WTC11 (cell line): Measurements from ENCODE around the gene ZACN. TPM values are rescaled to one million over a fixed set of nuclear protein-coding genes. Genes with fewer than 3 reads are reported as not detected.
A peak's percentile ranks its signal among the peaks of the same experiment; 100 is the strongest.

Experiments used
- ATAC-seq: fragments of 200-7000 bp; cut with Tn5 transposase; 2 replicates; pipeline ENCODE4 v1.10.0; 2021; ENCODE audit warnings: mild to moderate bottlenecking, moderate library complexity
- CTCF ChIA-PET: fragments of 300-600 bp; sonication (Branson Sonifier 250); formaldehyde crosslinking; loops from one replicate; lab custom pipeline; 2021; ENCODE audit warnings: antibody characterized with exemption; lab: Charles Lee
- POLR2A ChIA-PET: fragments of 350-600 bp; sonication (Branson Sonifier 250); formaldehyde crosslinking; loops from one replicate; lab custom pipeline; 2021; ENCODE audit warnings: antibody characterized with exemption; lab: Charles Lee
- DNase-seq: peaks from one replicate; pipeline ENCODE4 v3.0.0; 2021; ENCODE audit warnings: low spot score
- H3K27ac Mint-ChIP-seq: 2 replicates; pipeline ENCODE4 v1.8.0; 2021; ENCODE audit warnings: mixed read lengths
- H3K27me3 Mint-ChIP-seq: 2 replicates; pipeline ENCODE4 v1.8.0; 2021; ENCODE audit warnings: low read depth, mild to moderate bottlenecking, moderate library complexity, mixed read lengths
- H3K36me3 Mint-ChIP-seq: 2 replicates; pipeline ENCODE4 v1.8.0; 2021; ENCODE audit warnings: mixed read lengths
- H3K4me1 Mint-ChIP-seq: 2 replicates; pipeline ENCODE4 v1.8.0; 2022; ENCODE audit warnings: mixed read lengths
- H3K4me3 Mint-ChIP-seq: 2 replicates; pipeline ENCODE4 v1.8.0; 2021; ENCODE audit warnings: mild to moderate bottlenecking, moderate library complexity, mixed read lengths
- H3K9me3 Mint-ChIP-seq: 2 replicates; pipeline ENCODE4 v1.8.0; 2021; ENCODE audit warnings: mixed read lengths
- CREM ChIP-seq: sonication (generic); formaldehyde crosslinking; IDR thresholded peaks from 2 replicates; pipeline ENCODE4 v1.8.1; 2022; ENCODE audit warnings: mild to moderate bottlenecking, missing genetic modification reagents, moderate library complexity
- ERG ChIP-seq: fragments of 250-450 bp; sonication (Bioruptor Pico); IDR thresholded peaks from 2 replicates; pipeline ENCODE4 v1.8.0; 2021; ENCODE audit warnings: mild to moderate bottlenecking
- ETV6 ChIP-seq: sonication (generic); formaldehyde crosslinking; IDR thresholded peaks from 2 replicates; pipeline ENCODE4 v1.8.1; 2022; ENCODE audit warnings: mild to moderate bottlenecking, missing genetic modification reagents
- MXD4 ChIP-seq: fragments of 250-450 bp; sonication (Bioruptor Pico); IDR thresholded peaks from 2 replicates; pipeline ENCODE4 v1.8.0; 2021; ENCODE audit warnings: mild to moderate bottlenecking, moderate library complexity, borderline replicate concordance
- NFE2L1 ChIP-seq: sonication (generic); formaldehyde crosslinking; IDR thresholded peaks from 2 replicates; pipeline ENCODE4 v1.8.1; 2023; ENCODE audit warnings: missing genetic modification reagents
- ZBTB43 ChIP-seq: sonication (generic); formaldehyde crosslinking; IDR thresholded peaks from 2 replicates; pipeline ENCODE4 v1.8.1; 2023; ENCODE audit warnings: mild to moderate bottlenecking, missing genetic modification reagents
- ZMAT4 ChIP-seq: fragments of 250-450 bp; sonication (Bioruptor Pico); IDR thresholded peaks from 2 replicates; pipeline ENCODE4 v1.9.0; 2021; ENCODE audit warnings: mild to moderate bottlenecking
- ZNF219 ChIP-seq: sonication (generic); formaldehyde crosslinking; IDR thresholded peaks from 2 replicates; pipeline ENCODE4 v1.8.0; 2023; ENCODE audit warnings: missing genetic modification reagents, mild to moderate bottlenecking, borderline replicate concordance
- ZNF263 ChIP-seq: sonication (generic); formaldehyde crosslinking; IDR thresholded peaks from 2 replicates; pipeline ENCODE4 v1.8.1; 2022; ENCODE audit warnings: low read depth, mild to moderate bottlenecking, moderate library complexity, missing genetic modification reagents
- ZNF281 ChIP-seq: sonication (generic); formaldehyde crosslinking; IDR thresholded peaks from 2 replicates; pipeline ENCODE4 v1.8.0; 2023; ENCODE audit warnings: mild to moderate bottlenecking, missing genetic modification reagents
- ZNF512 ChIP-seq: sonication (generic); formaldehyde crosslinking; IDR thresholded peaks from 2 replicates; pipeline ENCODE4 v1.8.1; 2022; ENCODE audit warnings: missing genetic modification reagents, borderline replicate concordance
- ZNF671 ChIP-seq: fragments of 250-450 bp; sonication (Bioruptor Pico); IDR thresholded peaks from 2 replicates; pipeline ENCODE4 v1.8.0; 2021; ENCODE audit warnings: mild to moderate bottlenecking
- total RNA-seq: library from RNA; stranded (reverse); gene quantifications from 3 replicates; pipeline ENCODE4 v1.2.3, GENCODE V29; 2021

ZACN gene
- total RNA-seq, 1 experiment from 2014 or later, result 0.28 TPM

GRCh38 chr17:76122431-76123190 lies 43.6 kb downstream of the ZACN start:
- H3K9me3 Mint-ChIP-seq, result no peaks in the 10 kb centered on the region
- peak overlapping the region; percentile 19; the same call in 1 of the 2 replicates for H3K27ac Mint-ChIP-seq
- POLR2A ChIA-PET, result interaction anchor here (0.5 to 2.2 kb wide), 2 partner anchors 9 to 146 kb away, joined by 5 to 17 read pairs; no protein-coding TSS in a partner anchor
- H3K4me3 Mint-ChIP-seq, result no peak overlapping the region; the same call in 1 of the 2 replicates
- DNase-seq (no peak), ATAC-seq (no peak)
- no peaks in the 10 kb centered on the region; the same call in none of the 2 replicates for H3K27me3 Mint-ChIP-seq
- CTCF ChIA-PET, result interaction anchor here (0.9 to 10.4 kb wide), 16 partner anchors 12 to 157 kb away, joined by 3 to 176 read pairs (median 8); partner anchors contain the start of genes FOXJ1 and UBALD2
- H3K4me1 Mint-ChIP-seq, result peaks cover 43% of the 10 kb centered on the region
- no peak for TF ChIP-seq CREM (CRISPR knock-in tag)
- no peak for TF ChIP-seq MXD4 (CRISPR knock-in tag)
- TF ChIP-seq ZMAT4 (CRISPR knock-in tag), result no peak
- TF ChIP-seq ZNF512 (CRISPR knock-in tag), result no peak
- no peak for TF ChIP-seq ZNF263 (CRISPR knock-in tag)
- 0 out of 2 replicates have a peak, but pooled peaks have one; percentile 19 for TF ChIP-seq ETV6 (CRISPR knock-in tag)
- no peaks in the 10 kb centered on the region for H3K36me3 Mint-ChIP-seq

- no peaks in the 10 kb centered on the region; the same call in none of the 2 replicates for H3K27me3 Mint-ChIP-seq
- ChIA-PET POLR2A (interaction anchor here (0.5 to 2.2 kb wide), 2 partner anchors 9 to 146 kb away, joined by 5 to 17 read pairs; no protein-coding TSS in a partner anchor), CTCF (interaction anchor here (0.7 to 10.4 kb wide), 14 partner anchors 12 to 585 kb away, joined by 3 to 176 read pairs (median 16); partner anchors contain the start of genes FOXJ1 and SPHK1)
- DNase-seq, result no peak
- H3K9me3 Mint-ChIP-seq, result no peaks in the 10 kb centered on the region
- H3K4me1 Mint-ChIP-seq, result peaks cover 43% of the 10 kb centered on the region
- no peak overlapping the region for H3K4me3 Mint-ChIP-seq
- no peak for TF ChIP-seq ERG (CRISPR knock-in tag)
- TF ChIP-seq NFE2L1 (CRISPR knock-in tag), result no peak
- TF ChIP-seq ZNF281 (CRISPR knock-in tag), result no peak
- TF ChIP-seq ZBTB43 (CRISPR knock-in tag), result no peak
- no peak for TF ChIP-seq ZNF671
- TF ChIP-seq ZNF512 (CRISPR knock-in tag), result 0 out of 2 replicates have a peak, but pooled peaks have one; percentile 39
- TF ChIP-seq ZNF219 (CRISPR knock-in tag), result no peak
- ATAC-seq, result no peak
- H3K27ac Mint-ChIP-seq, result no peak overlapping the region
- H3K36me3 Mint-ChIP-seq, result no peaks in the 10 kb centered on the region
Measured at GRCh38 chr17:76123191-76123499, 44.2 kb downstream of the ZACN start.
